ENCODE data around the gene FSTL5.

FSTL5 gene

GRCh38 chr4:161949946-161950725 is 213.7 kb downstream of the FSTL5 start:
- DNase-seq (ENCODE audit: extremely low read depth in 1 of 2, low read depth in 1 of 2), result no peak

GRCh38 chr4:161948026-161948770 is 215.6 kb downstream of the FSTL5 start:
- DNase-seq (ENCODE audit: extremely low read depth in 1 of 2, low read depth in 1 of 2), result no peak

- no peak for DNase-seq (ENCODE audit: extremely low read depth in 1 of 2, low read depth in 1 of 2)
These were observed 226.2 kb downstream of the FSTL5 start for GRCh38 chr4:161937596-161937995.

- DNase-seq (ENCODE audit: extremely low read depth in 1 of 2, low read depth in 1 of 2), result no peak
These were observed 226.9 kb downstream of the FSTL5 start for GRCh38 chr4:161936625-161937550.

- no peak for DNase-seq (ENCODE audit: extremely low read depth in 1 of 2, low read depth in 1 of 2)
These were observed 232.7 kb downstream of the FSTL5 start for GRCh38 chr4:161931089-161931488.

GRCh38 chr4:161929956-161930355 is 233.8 kb downstream of the FSTL5 start:
- no peak for DNase-seq (ENCODE audit: extremely low read depth in 1 of 2, low read depth in 1 of 2)

GRCh38 chr4:161926033-161926828 is 237.6 kb downstream of the FSTL5 start:
- DNase-seq (ENCODE audit: extremely low read depth in 1 of 2, low read depth in 1 of 2), result no peak

- DNase-seq (ENCODE audit: extremely low read depth in 1 of 2, low read depth in 1 of 2), result no peak
These were observed 243.3 kb downstream of the FSTL5 start for GRCh38 chr4:161920304-161921052.

- DNase-seq (ENCODE audit: extremely low read depth in 1 of 2, low read depth in 1 of 2), result no peak
These were observed 244.2 kb downstream of the FSTL5 start for GRCh38 chr4:161919442-161920220.

- DNase-seq (ENCODE audit: extremely low read depth in 1 of 2, low read depth in 1 of 2), result no peak
These were observed 247.8 kb downstream of the FSTL5 start for GRCh38 chr4:161916035-161916434.

- DNase-seq (ENCODE audit: extremely low read depth in 1 of 2, low read depth in 1 of 2), result no peak
These were observed 256.2 kb downstream of the FSTL5 start for GRCh38 chr4:161907590-161907955.

GRCh38 chr4:161906836-161907589 is 256.8 kb downstream of the FSTL5 start:
- DNase-seq (ENCODE audit: extremely low read depth in 1 of 2, low read depth in 1 of 2), result no peak

GRCh38 chr4:161900110-161900509 is 263.7 kb downstream of the FSTL5 start:
- DNase-seq (ENCODE audit: extremely low read depth in 1 of 2, low read depth in 1 of 2), result no peak

- DNase-seq (ENCODE audit: extremely low read depth in 1 of 2, low read depth in 1 of 2), result no peak
These were observed 269.2 kb downstream of the FSTL5 start for GRCh38 chr4:161894493-161895167.

- no peak for DNase-seq (ENCODE audit: extremely low read depth in 1 of 2, low read depth in 1 of 2)
These were observed 269.8 kb downstream of the FSTL5 start for GRCh38 chr4:161894014-161894413.

GRCh38 chr4:161893566-161893965 is 270.2 kb downstream of the FSTL5 start:
- no peak for DNase-seq (ENCODE audit: extremely low read depth in 1 of 2, low read depth in 1 of 2)

- no peak for DNase-seq (ENCODE audit: extremely low read depth in 1 of 2, low read depth in 1 of 2)
These were observed 270.8 kb downstream of the FSTL5 start for GRCh38 chr4:161892951-161893350.

- no peak for DNase-seq (ENCODE audit: extremely low read depth in 1 of 2, low read depth in 1 of 2)
These were observed 280.6 kb downstream of the FSTL5 start for GRCh38 chr4:161883157-161883556.

All from stimulated activated CD8-positive, alpha-beta memory T cell treated with anti-CD3 and anti-CD28 coated beads, Interleukin-7, amount 100 ng/mL, for 48 hours (primary cell).